ENCODE measurements around the gene MAMDC4. TPM values are rescaled to one million over a fixed set of nuclear protein-coding genes. Genes with fewer than 3 reads are reported as not detected.

The MAMDC4 gene
- total RNA-seq, 1 donor from 2014 or later: 3.7 TPM

DNA sequence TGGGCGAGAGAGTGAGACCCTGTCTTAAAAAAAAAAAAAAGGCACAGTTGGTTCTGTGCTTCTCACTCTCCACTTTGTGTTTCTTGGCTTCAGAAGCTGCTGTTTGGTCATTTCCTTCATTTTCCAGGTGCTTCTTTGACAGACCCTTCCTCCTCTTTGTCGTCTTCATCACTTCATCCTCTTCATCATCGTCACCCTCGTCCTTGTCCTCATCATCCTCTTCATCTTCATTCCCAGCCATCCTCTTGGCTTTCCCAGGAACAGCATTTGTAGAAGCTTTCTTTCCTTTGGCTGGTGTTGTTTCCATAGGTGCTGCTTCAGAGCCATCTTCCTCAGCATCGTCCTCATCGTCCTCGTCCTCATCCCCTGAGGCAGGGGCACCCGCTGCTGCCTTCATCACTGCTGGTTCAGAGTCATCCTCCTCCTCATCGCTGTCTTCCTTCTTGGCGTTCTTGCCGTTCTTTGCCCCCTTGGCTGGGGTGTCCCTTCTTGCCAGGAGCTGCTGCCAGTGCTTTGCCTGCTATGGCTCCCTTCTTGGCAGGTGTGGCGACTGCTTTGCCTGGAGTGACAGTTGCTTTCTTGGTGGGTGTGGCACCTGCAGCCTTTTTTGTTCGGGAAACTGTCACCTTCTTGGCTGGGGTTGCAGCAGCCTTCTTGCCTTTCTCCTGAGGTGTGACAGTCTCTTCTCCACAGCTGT, 37.3 kb upstream of the MAMDC4 start:
- TF ChIP-seq, protein P1, sequence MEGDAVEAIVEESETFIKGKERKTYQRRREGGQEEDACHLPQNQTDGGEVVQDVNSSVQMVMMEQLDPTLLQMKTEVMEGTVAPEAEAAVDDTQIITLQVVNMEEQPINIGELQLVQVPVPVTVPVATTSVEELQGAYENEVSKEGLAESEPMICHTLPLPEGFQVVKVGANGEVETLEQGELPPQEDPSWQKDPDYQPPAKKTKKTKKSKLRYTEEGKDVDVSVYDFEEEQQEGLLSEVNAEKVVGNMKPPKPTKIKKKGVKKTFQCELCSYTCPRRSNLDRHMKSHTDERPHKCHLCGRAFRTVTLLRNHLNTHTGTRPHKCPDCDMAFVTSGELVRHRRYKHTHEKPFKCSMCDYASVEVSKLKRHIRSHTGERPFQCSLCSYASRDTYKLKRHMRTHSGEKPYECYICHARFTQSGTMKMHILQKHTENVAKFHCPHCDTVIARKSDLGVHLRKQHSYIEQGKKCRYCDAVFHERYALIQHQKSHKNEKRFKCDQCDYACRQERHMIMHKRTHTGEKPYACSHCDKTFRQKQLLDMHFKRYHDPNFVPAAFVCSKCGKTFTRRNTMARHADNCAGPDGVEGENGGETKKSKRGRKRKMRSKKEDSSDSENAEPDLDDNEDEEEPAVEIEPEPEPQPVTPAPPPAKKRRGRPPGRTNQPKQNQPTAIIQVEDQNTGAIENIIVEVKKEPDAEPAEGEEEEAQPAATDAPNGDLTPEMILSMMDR (IDR thresholded peaks at IDR 0.05; ENCODE audit: insufficient read depth, low read length, poor library complexity, severe bottlenecking): no peak
- H3K27me3 ChIP-seq (ENCODE audit: control insufficient read depth, insufficient read depth, low read length): no peaks in the 10 kb centered on the region
- peaks cover 2% of the 10 kb centered on the region for H3K36me3 ChIP-seq (ENCODE audit: control insufficient read depth, insufficient read depth, low read length)
- no peak overlapping the region for H3K4me3 ChIP-seq (ENCODE audit: low read depth, low read length)
- no peak for DNase-seq (ENCODE audit: low read depth)

DNA sequence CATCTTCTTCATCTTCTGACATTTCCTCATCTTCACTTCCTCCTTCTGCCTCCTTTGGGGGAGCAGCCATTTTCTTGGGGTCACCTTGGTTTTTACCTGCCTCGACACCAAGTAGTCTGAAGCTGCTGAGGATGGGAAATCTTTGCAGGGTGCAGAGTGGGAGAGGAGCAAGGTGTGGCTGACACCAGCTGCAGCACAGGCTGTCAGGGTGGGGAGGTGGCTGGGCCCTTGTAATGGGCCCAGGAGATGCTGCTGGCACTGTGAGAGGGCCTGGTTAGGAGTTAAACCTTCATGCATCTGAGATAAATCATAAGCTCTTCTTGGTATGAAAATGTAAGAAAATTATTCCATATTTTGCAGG, 36.7 kb upstream of the MAMDC4 start:
- no peak for DNase-seq (ENCODE audit: low read depth)
- peaks cover 2% of the 10 kb centered on the region for H3K36me3 ChIP-seq (ENCODE audit: control insufficient read depth, insufficient read depth, low read length)
- TF ChIP-seq, protein P1 (IDR thresholded peaks at IDR 0.05; ENCODE audit: insufficient read depth, low read length, poor library complexity, severe bottlenecking): no peak
- H3K4me3 ChIP-seq (ENCODE audit: low read depth, low read length): no peak overlapping the region
- H3K27me3 ChIP-seq (ENCODE audit: control insufficient read depth, insufficient read depth, low read length): no peaks in the 10 kb centered on the region

DNA sequence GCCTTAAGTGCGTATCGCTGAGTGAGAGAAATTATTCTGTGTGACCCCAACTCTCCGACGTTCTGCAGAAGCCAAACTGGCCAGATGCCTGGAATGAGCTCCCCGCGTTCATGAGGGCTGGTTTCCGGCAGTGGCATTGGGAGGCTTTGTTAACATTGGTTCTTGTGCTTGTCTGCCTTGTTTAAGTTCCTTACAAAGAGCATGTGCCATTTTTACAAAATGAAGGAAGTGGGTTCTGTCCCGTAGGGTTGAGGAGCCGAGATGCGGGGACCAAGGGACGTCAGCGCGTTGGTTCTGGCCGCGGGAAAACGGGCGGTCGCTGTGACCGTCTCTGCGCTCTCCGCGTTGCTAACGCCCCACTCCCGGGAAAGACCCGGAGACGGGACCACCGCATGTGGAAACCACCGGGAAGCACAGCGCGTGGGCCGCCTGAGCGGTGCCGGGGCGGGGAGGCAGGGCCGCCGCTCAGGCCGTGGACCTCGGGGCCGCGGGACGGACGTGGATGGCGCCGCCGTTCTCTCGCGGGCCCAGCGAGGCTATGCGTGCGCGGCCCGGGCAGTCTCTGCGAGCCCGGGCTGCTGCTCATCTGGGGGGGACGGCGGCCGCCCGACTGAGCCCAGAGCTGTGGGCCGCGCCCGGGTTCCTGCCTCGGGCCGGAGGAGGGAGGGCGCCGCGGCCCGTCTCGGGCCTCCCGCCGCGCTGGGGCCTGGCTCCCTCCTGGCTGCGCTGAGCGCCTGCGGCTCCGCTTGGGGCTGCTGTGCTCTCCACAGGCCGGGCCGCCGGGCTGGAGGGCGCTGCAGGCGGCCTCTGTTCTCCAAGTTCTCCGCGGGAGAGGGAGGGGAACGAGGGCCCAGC, 30.9 kb upstream of the MAMDC4 start:
- DNase-seq (ENCODE audit: low read depth): no peak
- Histone ChIP-seq H3K36me3 (ENCODE audit: control insufficient read depth, insufficient read depth, low read length) (no peaks in the 10 kb centered on the region), H3K4me3 (ENCODE audit: low read depth, low read length) (peak overlapping the region; percentile 18), H3K27me3 (ENCODE audit: control insufficient read depth, insufficient read depth, low read length) (no peaks in the 10 kb centered on the region)
- TF ChIP-seq, protein P1 (IDR thresholded peaks at IDR 0.05; ENCODE audit: insufficient read depth, low read length, poor library complexity, severe bottlenecking): no peak

DNA sequence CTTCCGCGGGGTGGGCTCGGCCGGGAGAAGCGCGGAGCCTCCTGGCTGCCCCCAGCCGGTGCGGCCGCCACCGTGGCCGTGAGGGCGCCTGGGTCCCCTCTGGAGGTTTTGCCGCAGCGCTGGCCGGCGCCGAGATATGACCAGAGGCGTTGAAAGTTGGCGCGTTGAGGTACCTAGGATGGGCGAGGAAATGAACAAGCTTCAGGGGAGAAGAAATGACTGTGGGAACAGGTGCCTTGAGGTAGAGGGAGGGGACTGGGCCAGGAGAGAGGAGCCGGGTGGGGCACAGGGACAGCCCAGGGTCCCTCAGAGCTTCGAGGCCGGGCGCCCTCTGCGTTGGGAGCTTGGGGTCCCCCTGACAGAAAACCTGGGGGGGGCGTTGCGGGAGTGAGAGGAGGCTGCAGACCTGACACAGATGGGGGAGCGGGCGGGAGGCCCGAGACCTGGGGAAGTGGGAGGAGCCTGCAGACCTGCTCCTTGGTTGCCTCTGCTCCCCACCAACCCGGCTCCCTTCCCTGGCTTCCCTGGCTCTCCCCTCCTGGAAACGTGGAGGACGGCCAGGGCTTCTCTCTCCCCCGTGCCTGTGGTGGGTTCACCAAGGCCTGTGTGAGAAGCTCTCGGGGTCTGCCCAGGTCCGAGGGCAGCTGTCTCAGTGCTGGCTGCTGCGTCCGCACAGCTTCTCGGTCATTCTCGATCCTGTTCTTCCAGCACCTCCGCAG, 30.2 kb upstream of the MAMDC4 start:
- no peaks in the 10 kb centered on the region for H3K27me3 ChIP-seq (ENCODE audit: control insufficient read depth, insufficient read depth, low read length)
- H3K36me3 ChIP-seq (ENCODE audit: control insufficient read depth, insufficient read depth, low read length): no peaks in the 10 kb centered on the region
- peak overlapping the region; percentile 18 for H3K4me3 ChIP-seq (ENCODE audit: low read depth, low read length)
- TF ChIP-seq, protein P1 (IDR thresholded peaks at IDR 0.05; ENCODE audit: insufficient read depth, low read length, poor library complexity, severe bottlenecking): no peak
- no peak for DNase-seq (ENCODE audit: low read depth)

DNA sequence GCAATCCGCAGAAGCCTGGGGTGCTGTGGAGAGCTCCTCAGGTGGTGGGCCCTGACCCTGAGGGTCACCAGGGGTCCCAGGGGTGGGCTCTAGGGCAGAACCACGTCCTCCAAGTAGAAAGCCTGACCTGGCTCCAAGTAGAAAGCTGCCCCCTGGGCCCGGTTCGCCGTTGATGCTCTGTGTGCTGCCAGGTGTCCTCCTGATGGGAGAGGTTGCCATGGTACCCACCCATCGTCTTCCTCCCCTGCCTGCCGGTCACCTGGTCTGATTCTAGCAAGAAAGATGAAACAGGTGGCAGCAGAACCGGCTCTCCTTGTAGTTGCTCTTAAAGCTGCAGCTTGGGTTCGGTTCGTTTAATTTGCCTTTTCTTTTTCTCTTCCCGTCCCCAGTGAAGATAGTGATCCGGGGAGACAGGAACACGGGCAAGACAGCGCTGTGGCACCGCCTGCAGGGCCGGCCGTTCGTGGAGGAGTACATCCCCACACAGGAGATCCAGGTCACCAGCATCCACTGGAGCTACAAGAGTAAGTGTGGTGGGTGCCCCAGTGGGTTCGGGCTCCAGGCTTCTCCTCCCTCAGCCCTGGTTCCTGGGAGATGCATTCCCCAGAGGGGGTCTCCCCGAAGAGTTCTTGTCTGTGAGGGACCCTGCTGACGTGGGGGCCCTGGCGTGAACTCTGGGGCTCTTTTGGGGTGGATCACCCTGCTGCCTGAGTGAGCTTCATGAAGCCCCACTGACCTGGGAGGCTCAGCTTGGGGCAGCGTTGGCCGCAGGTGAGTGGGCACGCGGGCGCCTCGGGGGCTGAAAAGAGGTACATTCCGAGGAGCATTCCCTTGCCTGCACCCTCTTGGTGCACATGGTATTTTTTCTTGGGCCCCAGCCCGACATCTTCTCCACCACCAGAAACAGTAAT, 28.8 kb upstream of the MAMDC4 start:
- no peak for DNase-seq (ENCODE audit: low read depth)
- H3K36me3 ChIP-seq (ENCODE audit: control insufficient read depth, insufficient read depth, low read length): no peaks in the 10 kb centered on the region
- TF ChIP-seq, protein P1 (IDR thresholded peaks at IDR 0.05; ENCODE audit: insufficient read depth, low read length, poor library complexity, severe bottlenecking): no peak
- no peak overlapping the region for H3K4me3 ChIP-seq (ENCODE audit: low read depth, low read length)
- no peaks in the 10 kb centered on the region for H3K27me3 ChIP-seq (ENCODE audit: control insufficient read depth, insufficient read depth, low read length)

Measured in kidney epithelial cell (primary cell).